RWPE1 (cell line): ENCODE measurements around the gene B2M.
A peak's percentile ranks its signal among the peaks of the same experiment; 100 is the strongest.
"Not testable (repeated sequence)": the region's sequence is repeated elsewhere in the genome, so short reads cannot be mapped to it uniquely, and the experiment has no call there.

ENCODE experiments used
- CTCF ChIA-PET: fragments of 350-600 bp; sonication (Branson Sonifier 250); formaldehyde crosslinking; extraction: SDS; loops from one replicate; lab custom pipeline; 2021; lab: Yijun Ruan, JAX
- POLR2A ChIA-PET: fragments of 400-600 bp; formaldehyde crosslinking; extraction: SDS; loops from one replicate; lab custom pipeline; 2020; ENCODE audit warnings: antibody characterized with exemption; ENCODE audit not compliant: low non-redundant PET; lab: Yijun Ruan, JAX
- DNase-seq: peaks from one replicate; pipeline ENCODE4 v3.0.0; 2012; ENCODE audit warnings: low spot score
- H3K27ac ChIP-seq: fragments of 450-650 bp; 2 replicates; pipeline ENCODE4 v1.5.1; 2017
- CTCF ChIP-seq: fragments of 450-650 bp; conservative IDR thresholded peaks from 2 replicates; pipeline ENCODE4 v1.5.1; 2017; ENCODE audit warnings: low read depth, mild to moderate bottlenecking

Gene B2M

DNA sequence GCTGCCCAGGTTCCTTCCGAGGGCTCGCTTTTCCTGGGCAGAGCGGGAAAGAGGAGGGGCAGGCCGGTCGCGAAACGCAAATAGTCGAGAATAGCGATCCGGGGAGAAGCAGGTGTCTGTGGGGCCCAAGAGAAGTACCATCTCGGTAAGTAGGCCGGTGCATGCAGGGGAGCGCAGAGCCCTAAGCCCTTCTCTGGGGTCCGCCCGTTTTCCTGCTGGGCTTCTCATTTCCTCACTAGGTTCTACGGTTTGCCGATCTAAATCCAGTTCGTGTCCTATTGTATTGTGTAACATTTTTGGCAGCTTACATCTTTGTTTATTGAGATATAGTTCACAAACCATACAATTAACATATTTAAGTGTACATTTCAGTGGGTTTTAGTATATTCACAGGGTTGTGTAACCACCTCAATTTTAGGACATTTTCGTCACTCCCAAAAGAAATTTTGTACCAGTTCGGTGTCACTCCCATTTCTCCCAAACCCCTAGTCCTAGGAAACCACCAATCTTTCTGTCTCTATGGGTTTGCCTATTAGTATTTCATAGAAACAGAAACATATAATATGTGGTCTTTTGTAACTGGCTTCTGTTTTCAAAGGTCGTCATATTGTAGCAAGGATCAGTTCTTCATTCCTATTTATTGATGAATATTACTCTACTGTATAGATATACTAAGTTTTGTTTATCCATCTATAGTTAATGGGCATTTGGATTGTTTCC is 18.3 kb downstream of the B2M start:
- ChIA-PET POLR2A (interaction anchor here (1.4 kb wide), 1 partner anchor 18 kb away, joined by 7 read pairs; the partner anchor contains the start of genes B2M and PATL2), CTCF (no interaction called here)
- peak overlapping the region; percentile 97 for H3K27ac ChIP-seq

DNA sequence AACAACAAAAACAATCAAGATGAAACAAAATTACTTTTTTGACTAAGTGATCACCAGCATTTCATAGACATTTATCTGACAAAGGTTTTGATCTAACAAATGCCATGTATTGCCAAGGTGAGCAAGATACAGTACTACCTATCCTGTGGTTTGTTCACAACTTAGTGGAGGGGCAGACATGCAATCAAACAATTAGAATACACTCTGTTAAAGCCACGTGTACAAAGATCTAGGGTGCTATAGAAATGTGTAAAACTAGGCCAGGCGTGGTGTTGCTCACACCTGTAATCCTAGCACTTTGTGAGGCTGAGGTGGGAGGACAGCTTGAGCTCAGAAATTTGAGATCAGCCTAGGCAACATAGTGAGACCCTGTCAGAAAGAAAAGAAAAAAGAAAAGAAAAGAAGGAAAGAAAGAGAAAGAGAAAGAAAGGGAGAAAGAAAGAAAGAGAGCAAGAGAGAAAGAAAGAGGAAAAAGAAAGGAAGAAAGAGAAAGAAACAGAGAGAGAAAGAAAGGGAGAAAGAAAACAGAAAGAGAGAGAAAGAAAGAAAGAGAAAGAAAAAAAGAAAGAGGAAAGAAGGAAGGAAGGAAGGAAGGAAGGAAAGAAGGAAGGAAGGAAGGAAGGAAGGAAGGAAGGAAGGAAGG is 23.6 kb downstream of the B2M start:
- TF ChIP-seq CTCF: no peak
- POLR2A ChIA-PET: no interaction called here
- DNase-seq: no peak
- no peak overlapping the region for H3K27ac ChIP-seq
- CTCF ChIA-PET: interaction anchor here (1.6 kb wide), 1 partner anchor 142 kb away, joined by 4 read pairs; no protein-coding TSS in a partner anchor

More for the DNA sequence above, 18.3 kb downstream of the B2M start:
- no peak for DNase-seq
- no peak for TF ChIP-seq CTCF

- ChIA-PET POLR2A (no interaction called here), CTCF (interaction anchor here (0.9 to 1.6 kb wide), 4 partner anchors 24 to 150 kb away, joined by 3 to 8 read pairs (median 4); no protein-coding TSS in a partner anchor)
- no peak for DNase-seq
These were observed 24.3 kb downstream of the B2M start for GRCh38 chr15:44735482-44736180.

GRCh38 chr15:44736181-44736765 is 25.0 kb downstream of the B2M start, which contains the start of gene TRIM69:
TRIM69 (plus strand) TSS chr15:44736528; CDS start chr15:44736705, 177 bp downstream.
- CTCF ChIA-PET: interaction anchor here (0.9 to 1.6 kb wide), 4 partner anchors 23 to 151 kb away, joined by 3 to 8 read pairs (median 4); no protein-coding TSS in a partner anchor
- TF ChIP-seq CTCF: no peak
- POLR2A ChIA-PET: no interaction called here
- no peak for DNase-seq
- no peak within 1 kb of the TSS for H3K27ac ChIP-seq

More at GRCh38 chr15:44735482-44736180, 24.3 kb downstream of the B2M start:
- TF ChIP-seq CTCF: no peak
- H3K27ac ChIP-seq: no peak overlapping the region

GRCh38 chr15:44738340-44738984 is 27.1 kb downstream of the B2M start:
- DNase-seq: peak; percentile 51
- ChIA-PET POLR2A (no interaction called here), CTCF (interaction anchor here (0.6 to 1.6 kb wide), 7 partner anchors 13 to 153 kb away, joined by 3 to 16 read pairs (median 4); partner anchors contain the start of gene SPG11)
- TF ChIP-seq CTCF: peak; percentile 85
- no peak overlapping the region for H3K27ac ChIP-seq

DNA sequence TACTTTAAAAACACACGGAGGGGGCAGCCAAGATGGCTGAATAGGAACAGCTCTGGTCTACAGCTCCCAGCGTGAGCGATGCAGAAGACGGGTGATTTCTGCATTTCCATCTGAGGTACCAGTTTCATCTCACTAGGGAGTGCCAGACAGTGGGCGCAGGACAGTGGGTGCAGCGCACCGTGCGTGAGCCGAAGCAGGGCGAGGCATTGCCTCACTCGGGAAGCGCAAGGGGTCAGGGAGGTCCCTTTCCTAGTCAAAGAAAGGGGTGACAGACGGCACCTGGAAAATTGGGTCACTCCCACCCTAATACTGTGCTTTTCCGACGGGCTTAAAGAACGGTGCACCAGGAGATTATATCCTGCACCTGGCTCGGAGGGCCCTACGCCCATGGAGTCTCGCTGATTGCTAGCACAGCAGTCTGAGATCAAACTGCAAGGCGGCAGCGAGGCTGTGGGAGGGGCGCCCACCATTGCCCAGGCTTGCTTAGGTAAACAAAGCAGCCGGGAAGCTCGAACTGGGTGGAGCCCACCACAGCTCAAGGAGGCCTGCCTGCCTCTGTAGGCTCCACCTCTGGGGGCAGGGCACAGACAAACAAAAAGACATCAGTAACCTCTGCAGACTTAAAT is 28.0 kb downstream of the B2M start:
- CTCF ChIA-PET: interaction anchor here (1.0 to 1.3 kb wide), 3 partner anchors 12 to 73 kb away, joined by 3 to 6 read pairs (median 5); no protein-coding TSS in a partner anchor
- H3K27ac ChIP-seq, DNase-seq, POLR2A ChIA-PET: not testable (repeated sequence)

DNA sequence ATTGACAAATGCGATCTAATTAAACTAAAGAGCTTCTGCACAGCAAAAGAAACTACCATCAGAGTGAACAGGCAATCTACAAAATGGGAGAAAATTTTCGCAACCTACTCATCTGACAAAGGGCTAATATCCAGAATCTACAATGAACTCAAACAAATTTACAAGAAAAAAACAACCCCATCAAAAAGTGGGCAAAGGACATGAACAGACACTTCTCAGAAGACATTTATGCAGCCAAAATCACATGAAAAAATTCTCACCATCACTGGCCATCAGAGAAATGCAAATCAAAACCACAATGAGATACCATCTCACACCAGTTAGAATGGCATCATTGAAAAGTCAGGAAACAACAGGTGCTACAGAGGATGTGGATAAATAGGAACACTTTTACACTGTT is 32.1 kb downstream of the B2M start:
- CTCF ChIA-PET, POLR2A ChIA-PET: not testable (repeated sequence)

More for the DNA sequence above, 32.1 kb downstream of the B2M start:
- H3K27ac ChIP-seq, DNase-seq: not testable (repeated sequence)
